Urinary bladder (tissue), 4 donors: ENCODE data around the gene CDKN2C. TPM values are rescaled to one million over a fixed set of nuclear protein-coding genes. Genes with fewer than 3 reads are reported as not detected.
A peak's percentile ranks its signal among the peaks of the same experiment; 100 is the strongest.
"Not testable (repeated sequence)": the region's sequence is repeated elsewhere in the genome, so short reads cannot be mapped to it uniquely, and the experiment has no call there.

Experiments used
- DNase-seq: peaks from one replicate; pipeline ENCODE4 v3.0.0-alpha.2; 2015; ENCODE audit errors: extremely low spot score
- H3K27ac ChIP-seq: one replicate; pipeline ENCODE4 v1.5.1; 2013; ENCODE audit warnings: low read depth, mild to moderate bottlenecking, moderate library complexity
- H3K36me3 ChIP-seq: one replicate; pipeline ENCODE4 v1.6.1; 2013; ENCODE audit warnings: mild to moderate bottlenecking, moderate library complexity; ENCODE audit not compliant: insufficient read depth
- H3K4me1 ChIP-seq: one replicate; pipeline ENCODE4 v1.6.1; 2013; ENCODE audit warnings: mild to moderate bottlenecking, moderate library complexity; ENCODE audit not compliant: insufficient read depth
- H3K4me3 ChIP-seq: one replicate; pipeline ENCODE4 v1.5.1; 2013; ENCODE audit warnings: low read depth, low read length
- WGBS: extraction: QIAGEN DNeasy Blood & Tissue Kit; methylation state at CpG from one replicate; pipeline ENCODE4 v1.1.7; 2013; 5-methylcytosine and 5-hydroxymethylcytosine counted together
- polyA plus RNA-seq: library from polyadenylated mRNA; stranded (reverse); fragments of 200-250 nt; gene quantifications from one replicate; pipeline ENCODE4 v1.2.3, GENCODE V29; 2013
- total RNA-seq: library from RNA; depleted of rRNA; stranded (reverse); fragments of >200 nt; gene quantifications from one replicate; pipeline ENCODE4 v1.2.3, GENCODE V29; 2014
- donor health status: healthy with polysubstance abuse.
- donor health status: healthy.

Gene CDKN2C
- total and polyA plus RNA-seq, 2 donors = 16.9 to 19.9 TPM

- Histone ChIP-seq H3K4me3 (no peak overlapping the region), H3K27ac (no peak overlapping the region), H3K36me3 (no peaks in the 10 kb centered on the region), H3K4me1 (no peaks in the 10 kb centered on the region)
- no peak for DNase-seq
- 91% methylated on average over 9 of the region's 9 CpGs for WGBS
These were observed 20.6 kb upstream of the CDKN2C start for GRCh38 chr1:50949286-50949982.

- Histone ChIP-seq H3K4me1 (no peaks in the 10 kb centered on the region), H3K4me3 (no peak overlapping the region), H3K36me3 (no peaks in the 10 kb centered on the region), H3K27ac (no peak overlapping the region)
- no peak for DNase-seq
- 63% methylated on average over 1 of the region's 1 CpG for WGBS
These were observed 19.6 kb upstream of the CDKN2C start for GRCh38 chr1:50950396-50950795.

GRCh38 chr1:50952566-50952965 is 17.5 kb upstream of the CDKN2C start:
- DNase-seq, H3K36me3 ChIP-seq, H3K27ac ChIP-seq, H3K4me3 ChIP-seq, H3K4me1 ChIP-seq: not testable (repeated sequence)
- 96% methylated on average over 31 of the region's 31 CpGs for WGBS

- no peaks in the 10 kb centered on the region for H3K4me1 ChIP-seq
- no peak overlapping the region for H3K27ac ChIP-seq
- 75% methylated on average over 1 of the region's 1 CpG for WGBS
- DNase-seq = no peak
- H3K4me3 ChIP-seq = no peak overlapping the region
- H3K36me3 ChIP-seq = no peaks in the 10 kb centered on the region
These were observed 14.9 kb upstream of the CDKN2C start for GRCh38 chr1:50955116-50955515.

- H3K4me3 ChIP-seq = peak overlapping the region; percentile 87
- under 1% methylated on average over 38 of the region's 38 CpGs for WGBS
- H3K4me1 ChIP-seq = no peaks in the 10 kb centered on the region
- peak overlapping the region; percentile 77 for H3K27ac ChIP-seq
- no peak for DNase-seq
- no peaks in the 10 kb centered on the region for H3K36me3 ChIP-seq
These were observed 10.6 kb upstream of the CDKN2C start for GRCh38 chr1:50959303-50959912.

GRCh38 chr1:50959913-50960844 is 9.9 kb upstream of the CDKN2C start, which contains the start of gene FAF1:
FAF1 (minus strand) TSS chr1:50960267; CDS start chr1:50959811, 456 bp downstream.
- Histone ChIP-seq H3K36me3 (no peaks in the 10 kb centered on the region), H3K4me3 (peak within 1 kb of the TSS; percentile 87), H3K27ac (peak within 1 kb of the TSS; percentile 77), H3K4me1 (no peaks in the 10 kb centered on the region)
- under 1% methylated on average over 80 of the region's 80 CpGs for WGBS
- peak; percentile 89 for DNase-seq

GRCh38 chr1:50964863-50965262 is 5.2 kb upstream of the CDKN2C start:
- no peaks in the 10 kb centered on the region for H3K36me3 ChIP-seq
- 91% methylated on average over 11 of the region's 11 CpGs for WGBS
- H3K4me1 ChIP-seq = no peaks in the 10 kb centered on the region
- no peak for DNase-seq
- H3K27ac ChIP-seq = no peak overlapping the region
- H3K4me3 ChIP-seq = no peak overlapping the region

GRCh38 chr1:50966991-50967390 is 3.1 kb upstream of the CDKN2C start:
- WGBS = 70% methylated on average over 3 of the region's 3 CpGs
- no peak for DNase-seq
- H3K27ac ChIP-seq = no peak overlapping the region
- H3K36me3 ChIP-seq = no peaks in the 10 kb centered on the region
- no peak overlapping the region for H3K4me3 ChIP-seq
- no peaks in the 10 kb centered on the region for H3K4me1 ChIP-seq

- Histone ChIP-seq H3K4me3 (peak overlapping the region; percentile 92), H3K27ac (peak overlapping the region; percentile 50), H3K4me1 (no peaks in the 10 kb centered on the region), H3K36me3 (no peaks in the 10 kb centered on the region)
- WGBS = 14% methylated on average over 17 of the region's 17 CpGs
- DNase-seq = no peak
These were observed 2.5 kb upstream of the CDKN2C start for GRCh38 chr1:50967416-50968157.

- Histone ChIP-seq H3K36me3 (no peaks in the 10 kb centered on the region), H3K27ac (peak overlapping the region; percentile 90), H3K4me3 (peak overlapping the region; percentile 92), H3K4me1 (no peaks in the 10 kb centered on the region)
- no peak for DNase-seq
- under 1% methylated on average over 70 of the region's 70 CpGs for WGBS
These were observed 1.8 kb upstream of the CDKN2C start for GRCh38 chr1:50968158-50968820.

- Histone ChIP-seq H3K36me3 (no peaks in the 10 kb centered on the region), H3K4me3 (peak overlapping the region; percentile 92), H3K4me1 (no peaks in the 10 kb centered on the region), H3K27ac (peak overlapping the region; percentile 86)
- DNase-seq = no peak
- WGBS = under 1% methylated on average over 65 of the region's 65 CpGs
These were observed 1.0 kb upstream of the CDKN2C start for GRCh38 chr1:50968821-50969610.

- DNase-seq = no peak
- no peaks in the 10 kb centered on the region for H3K36me3 ChIP-seq
- H3K4me1 ChIP-seq = no peaks in the 10 kb centered on the region
- peak overlapping the region; percentile 92 for H3K4me3 ChIP-seq
- WGBS = 12% methylated on average over 6 of the region's 6 CpGs
- H3K27ac ChIP-seq = peak overlapping the region; percentile 11
These were observed 453 bp downstream of the CDKN2C start for GRCh38 chr1:50970509-50970887.
